HS-5 (cell line): Measurements from ENCODE around the gene SNED1.

ENCODE experiments used
- DNase-seq: peaks from one replicate; pipeline ENCODE4 v3.0.0-alpha.2; 2012; ENCODE audit warnings: low read depth

SNED1 gene

GRCh38 chr2:241110089-241110606, 111.7 kb downstream of the SNED1 start:
- no peak for DNase-seq

- no peak for DNase-seq
These were observed 112.4 kb downstream of the SNED1 start for GRCh38 chr2:241110607-241111439.

- DNase-seq, result no peak
These were observed 113.0 kb downstream of the SNED1 start for GRCh38 chr2:241111440-241111805.

GRCh38 chr2:241112046-241112445, 113.6 kb downstream of the SNED1 start:
- DNase-seq, result no peak

GRCh38 chr2:241112592-241112991, 114.2 kb downstream of the SNED1 start:
- DNase-seq, result no peak

GRCh38 chr2:241114836-241115235, 116.4 kb downstream of the SNED1 start:
- no peak for DNase-seq

GRCh38 chr2:241115361-241115760, 116.9 kb downstream of the SNED1 start:
- no peak for DNase-seq

GRCh38 chr2:241116606-241117560, 118.5 kb downstream of the SNED1 start:
- DNase-seq, result no peak

- no peak for DNase-seq
These were observed 120.5 kb downstream of the SNED1 start for GRCh38 chr2:241118737-241119505.

- DNase-seq, result no peak
These were observed 122.0 kb downstream of the SNED1 start for GRCh38 chr2:241120440-241120839.

- DNase-seq, result no peak
These were observed 122.6 kb downstream of the SNED1 start for GRCh38 chr2:241121008-241121407.

GRCh38 chr2:241122376-241123002, 124.1 kb downstream of the SNED1 start:
- DNase-seq, result no peak

GRCh38 chr2:241123816-241124536, 125.6 kb downstream of the SNED1 start:
- DNase-seq, result no peak

- DNase-seq, result no peak
These were observed 127.2 kb downstream of the SNED1 start for GRCh38 chr2:241125626-241126025.

GRCh38 chr2:241126201-241126611, 127.8 kb downstream of the SNED1 start:
- no peak for DNase-seq

- DNase-seq, result no peak
These were observed 128.4 kb downstream of the SNED1 start for GRCh38 chr2:241126771-241127202.

- no peak for DNase-seq
These were observed 129.8 kb downstream of the SNED1 start for GRCh38 chr2:241128266-241128665.

GRCh38 chr2:241129086-241129871, 130.9 kb downstream of the SNED1 start:
- no peak for DNase-seq

- DNase-seq, result no peak
These were observed 131.9 kb downstream of the SNED1 start for GRCh38 chr2:241130316-241130715.

GRCh38 chr2:241131531-241131930, 133.1 kb downstream of the SNED1 start:
- no peak for DNase-seq
